Gastrocnemius medialis (tissue), 4 donors: ENCODE results near the gene CLDN4.

ENCODE experiments used
- POLR2A ChIP-seq, 2 donors: fragments of 450-650 bp; IDR thresholded peaks; one replicate each; pipeline ENCODE4 v1.6.1; 2017; ENCODE audit warnings: antibody characterized with exemption in 2 of 2, mild to moderate bottlenecking in 2 of 2, moderate library complexity in 2 of 2
- TF ChIP-seq, protein P1 (sequence below), 5 experiments: fragments of 450-650 bp in 3 of 5; fragments of 200-600 bp in 2 of 5; sonication (generic) in 2 of 5; IDR thresholded peaks in 4 of 5; conservative IDR thresholded peaks in 1 of 5; 1 replicate in 4 of 5; 2 replicates in 1 of 5; pipeline ENCODE4 v1.5.1; 2016 to 2019; ENCODE audit warnings: antibody characterized with exemption in 5 of 5, mild to moderate bottlenecking in 3 of 5, moderate library complexity in 3 of 5

GRCh38 chr7:73851410-73852338 lies 20.9 kb downstream of the CLDN4 start:
- TF ChIP-seq, protein P1, sequence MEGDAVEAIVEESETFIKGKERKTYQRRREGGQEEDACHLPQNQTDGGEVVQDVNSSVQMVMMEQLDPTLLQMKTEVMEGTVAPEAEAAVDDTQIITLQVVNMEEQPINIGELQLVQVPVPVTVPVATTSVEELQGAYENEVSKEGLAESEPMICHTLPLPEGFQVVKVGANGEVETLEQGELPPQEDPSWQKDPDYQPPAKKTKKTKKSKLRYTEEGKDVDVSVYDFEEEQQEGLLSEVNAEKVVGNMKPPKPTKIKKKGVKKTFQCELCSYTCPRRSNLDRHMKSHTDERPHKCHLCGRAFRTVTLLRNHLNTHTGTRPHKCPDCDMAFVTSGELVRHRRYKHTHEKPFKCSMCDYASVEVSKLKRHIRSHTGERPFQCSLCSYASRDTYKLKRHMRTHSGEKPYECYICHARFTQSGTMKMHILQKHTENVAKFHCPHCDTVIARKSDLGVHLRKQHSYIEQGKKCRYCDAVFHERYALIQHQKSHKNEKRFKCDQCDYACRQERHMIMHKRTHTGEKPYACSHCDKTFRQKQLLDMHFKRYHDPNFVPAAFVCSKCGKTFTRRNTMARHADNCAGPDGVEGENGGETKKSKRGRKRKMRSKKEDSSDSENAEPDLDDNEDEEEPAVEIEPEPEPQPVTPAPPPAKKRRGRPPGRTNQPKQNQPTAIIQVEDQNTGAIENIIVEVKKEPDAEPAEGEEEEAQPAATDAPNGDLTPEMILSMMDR (IDR thresholded peaks at IDR 0.05 in 4 of 5, conservative IDR thresholded peaks at IDR 0.05 in 1 of 5): no peak
- TF ChIP-seq POLR2A (IDR thresholded peaks at IDR 0.05): no peak
